Activated CD4-positive, alpha-beta T cell treated with anti-CD3 and anti-CD28 coated beads, Interleukin-2, amount 50 U/mL, for 16 hours (primary cell): ENCODE measurements around the gene AFAP1L2.

Experiments
- DNase-seq: peaks from one replicate; pipeline ENCODE4 v3.0.0-alpha.2; 2020

AFAP1L2 gene

DNA sequence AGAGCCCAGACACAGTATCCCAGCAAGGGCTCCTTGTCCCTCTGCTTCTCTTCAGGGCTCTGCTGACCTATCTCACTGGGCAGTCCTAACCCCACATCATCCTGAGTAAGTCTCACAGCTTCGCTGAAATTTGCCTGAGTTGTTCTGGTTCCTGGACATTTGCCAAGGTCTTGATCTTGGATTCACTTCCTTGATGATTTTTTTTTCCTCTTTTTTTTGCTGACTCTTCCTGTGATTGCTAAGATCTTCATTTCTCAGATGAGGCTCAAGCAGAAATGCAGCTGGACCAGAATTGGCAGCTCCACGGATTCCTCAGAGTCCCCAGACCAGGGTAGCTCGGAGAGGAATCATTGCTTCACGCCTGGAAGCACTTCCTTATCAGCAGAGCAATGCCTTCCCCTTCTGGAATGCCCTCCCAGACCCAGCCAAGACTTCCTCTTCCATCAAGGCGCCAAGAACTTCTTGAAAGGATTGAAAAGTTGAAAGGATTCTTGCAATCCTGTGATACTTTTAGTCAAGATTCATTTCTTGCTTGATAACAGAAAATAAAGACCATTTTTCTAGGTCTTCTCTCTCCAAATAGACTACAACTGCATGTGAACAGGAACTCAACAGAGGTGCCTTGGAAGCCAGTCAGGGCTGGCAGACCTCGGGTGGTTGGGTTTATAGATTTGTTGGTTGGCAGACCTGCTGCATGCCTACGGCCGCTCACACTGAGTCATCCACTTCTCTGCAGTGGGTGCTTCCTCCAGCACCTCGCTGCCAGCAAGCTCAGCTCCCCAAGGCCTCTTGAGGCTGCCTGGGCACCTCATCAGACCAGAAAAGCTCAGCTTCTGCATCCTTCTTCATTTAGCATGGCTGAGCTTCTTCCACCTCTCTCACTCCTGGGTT is 8.8 kb upstream of the AFAP1L2 start:
- no peak for DNase-seq

DNA sequence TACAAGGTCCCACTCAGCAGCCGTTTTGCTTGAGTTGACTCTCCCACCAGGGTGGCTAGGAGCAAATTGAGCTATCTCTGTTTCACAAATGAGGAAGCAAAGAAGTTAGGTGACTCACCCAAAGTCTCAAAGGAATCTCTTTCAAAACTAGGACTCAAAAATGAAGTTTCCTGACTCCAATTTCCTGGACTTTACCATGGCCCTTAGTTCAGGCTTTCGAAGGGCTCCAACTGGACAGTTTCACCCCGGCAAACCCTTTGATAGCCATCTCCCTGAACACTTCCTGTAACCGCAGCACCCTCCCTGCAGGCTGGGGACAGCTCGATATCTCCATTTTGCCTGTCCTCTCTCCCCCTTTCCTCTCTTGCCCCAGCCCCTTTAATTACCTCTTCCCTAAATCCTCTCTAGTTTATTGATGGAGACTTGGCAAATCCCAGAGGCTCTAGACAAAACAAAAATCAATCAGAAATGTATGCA is 4.7 kb upstream of the AFAP1L2 start:
- no peak for DNase-seq

DNA sequence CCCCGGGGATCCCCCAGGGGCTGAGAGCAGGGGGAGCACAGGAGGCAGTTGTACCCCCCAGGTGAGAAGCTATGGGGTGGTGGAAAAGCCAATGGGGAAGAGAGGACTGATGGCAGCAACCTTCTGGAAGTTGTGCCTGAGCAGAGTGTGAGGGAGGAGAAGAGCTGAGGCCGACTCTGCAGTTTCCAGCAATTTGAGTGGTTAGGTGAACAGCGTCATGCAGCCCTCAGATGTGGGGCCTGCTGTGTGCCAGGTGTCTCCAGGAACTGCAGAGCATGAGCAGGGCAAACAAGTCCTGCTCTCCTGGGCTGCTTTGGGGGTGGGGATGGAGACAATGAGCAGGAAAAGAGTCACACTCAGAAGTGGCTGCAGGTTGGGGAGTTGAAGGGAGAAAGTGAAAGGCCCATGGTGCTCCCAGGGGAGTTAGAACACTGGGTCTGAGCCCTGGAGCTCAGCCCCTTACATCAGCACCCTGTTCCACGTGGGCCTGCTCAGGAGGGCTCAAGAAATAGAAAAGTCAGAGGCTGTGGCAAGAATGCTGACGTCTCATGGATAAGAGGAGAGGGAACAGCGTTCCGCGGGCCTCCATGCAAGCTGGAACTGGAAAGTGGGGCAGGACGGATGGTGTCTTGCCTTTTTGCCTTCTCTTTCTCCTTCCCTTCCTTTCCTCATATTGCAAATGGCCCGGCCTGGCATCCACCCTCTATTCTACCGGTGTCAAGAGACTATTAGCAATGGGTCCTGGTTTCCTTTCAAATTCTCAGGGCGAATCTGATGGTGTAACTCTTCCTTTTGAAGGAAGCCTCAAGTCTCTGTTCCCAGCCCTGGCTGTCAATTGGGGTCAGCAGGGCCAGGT is 4.0 kb upstream of the AFAP1L2 start:
- DNase-seq = no peak

DNA sequence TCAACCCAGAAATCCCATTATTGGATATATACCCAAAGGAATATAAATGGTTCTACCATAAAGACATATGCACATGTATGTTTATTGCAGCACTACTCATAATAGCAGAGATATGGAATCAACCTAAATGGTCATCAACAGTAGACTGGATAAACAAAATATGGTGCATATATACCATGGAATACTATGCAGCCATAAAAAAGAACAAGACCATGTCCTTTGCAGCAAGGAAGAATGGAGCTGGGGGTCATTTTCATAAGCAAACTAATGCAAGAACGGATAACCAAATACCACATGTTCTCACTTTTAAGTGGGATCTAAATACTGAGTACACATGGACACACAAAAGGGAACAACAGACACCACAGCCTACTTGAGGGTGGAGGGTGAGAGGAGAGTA is 2.2 kb upstream of the AFAP1L2 start:
- DNase-seq = no peak

DNA sequence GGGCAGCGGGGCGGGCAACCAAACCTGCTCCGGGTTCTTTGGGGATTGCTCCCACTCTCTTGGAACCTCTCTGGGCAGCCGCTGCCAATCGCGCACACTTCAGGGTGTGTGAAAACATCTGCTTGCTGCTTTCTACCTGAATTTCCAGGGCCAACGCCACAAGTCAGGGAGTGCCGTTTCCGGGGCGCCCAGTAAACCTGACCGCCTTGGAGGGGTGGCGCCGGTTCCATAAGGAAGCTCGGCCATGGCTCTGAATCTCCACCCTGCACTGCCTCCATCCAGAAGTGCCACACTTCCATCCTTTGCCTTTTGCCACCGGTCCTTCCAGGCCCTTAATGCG is 679 bp upstream of the AFAP1L2 start:
- DNase-seq = no peak

DNA sequence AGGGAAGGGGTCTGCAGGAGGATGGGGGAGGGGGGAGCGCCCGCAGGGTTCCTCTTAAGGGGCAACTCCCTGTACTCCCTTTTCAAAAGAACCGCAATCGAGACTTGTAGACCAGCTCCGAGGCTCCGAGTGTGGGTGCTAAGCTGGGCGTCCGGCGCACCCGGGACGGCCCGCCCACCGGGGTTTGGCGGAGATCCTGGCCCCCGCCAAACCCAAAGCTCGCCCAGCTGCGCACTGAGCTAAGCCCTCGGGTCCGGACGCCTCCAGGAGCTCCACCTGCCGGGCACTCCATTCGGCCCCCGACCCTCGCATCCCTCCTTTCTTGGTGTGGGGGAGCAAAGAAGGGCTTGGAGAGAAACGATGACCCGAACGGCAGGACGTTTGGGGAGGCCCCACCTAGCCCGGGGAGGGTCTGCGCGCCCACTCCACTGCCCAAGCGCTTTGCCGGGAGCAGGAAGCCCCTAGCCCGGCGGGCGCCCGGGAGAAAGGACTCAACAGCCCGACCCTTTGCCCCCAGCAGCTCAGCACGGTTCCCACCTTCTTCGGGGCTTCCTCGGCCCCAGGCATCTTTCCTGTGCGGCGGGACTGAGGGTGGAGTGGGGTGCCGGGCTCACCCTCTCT is 651 bp downstream of the AFAP1L2 start:
- no peak for DNase-seq

DNA sequence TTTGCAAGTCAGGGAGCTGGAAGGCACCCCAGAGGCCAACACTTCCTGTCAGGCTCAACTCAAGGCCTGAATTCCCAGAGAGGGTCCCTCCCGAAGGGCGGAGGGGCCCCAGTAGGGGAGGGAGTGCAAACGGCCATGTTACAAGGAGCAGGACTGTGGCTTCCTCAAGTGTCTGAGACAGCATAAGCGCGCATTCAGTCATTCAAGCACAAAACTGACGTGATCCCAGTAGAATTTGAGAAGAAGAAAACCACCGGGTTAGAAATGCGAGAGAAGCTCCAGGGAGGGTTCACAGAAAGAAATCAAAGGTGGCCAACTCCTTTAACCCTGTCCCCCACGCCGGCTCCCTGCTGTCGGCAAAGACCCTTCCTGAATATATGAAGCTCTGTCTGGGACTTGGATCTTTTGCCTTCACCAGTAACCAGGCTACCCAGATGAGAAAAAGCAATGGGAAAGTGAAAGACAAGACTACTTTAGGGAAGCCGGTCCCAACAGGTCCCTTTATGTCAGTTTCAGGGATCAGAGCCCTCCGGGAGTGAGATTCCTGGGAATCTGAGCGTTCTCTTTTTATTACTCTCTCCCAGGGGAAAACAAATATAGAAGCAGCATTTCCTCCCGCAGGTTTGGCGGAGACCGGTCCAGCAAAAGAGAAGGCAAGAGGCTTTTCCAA is 1.3 kb downstream of the AFAP1L2 start:
- DNase-seq = no peak

DNA sequence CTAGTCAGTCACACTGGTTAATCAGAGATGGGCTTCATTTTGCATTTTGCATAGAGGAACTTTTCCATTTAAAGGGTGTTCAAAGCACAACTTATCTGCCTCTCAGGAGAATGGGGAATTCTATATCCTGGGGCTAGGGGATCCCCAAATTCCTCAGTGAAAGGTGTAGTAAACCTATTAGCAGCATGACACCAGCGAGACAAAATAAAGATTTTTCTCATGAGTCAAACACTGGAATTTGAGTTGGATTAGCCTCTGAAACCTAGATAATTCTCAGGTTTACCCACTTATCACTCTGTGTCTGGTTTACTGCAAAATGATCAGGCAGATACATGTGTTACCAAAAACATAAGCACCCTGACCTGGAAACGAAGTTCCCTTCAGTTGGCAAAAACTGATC is 2.1 kb downstream of the AFAP1L2 start:
- DNase-seq = no peak

DNA sequence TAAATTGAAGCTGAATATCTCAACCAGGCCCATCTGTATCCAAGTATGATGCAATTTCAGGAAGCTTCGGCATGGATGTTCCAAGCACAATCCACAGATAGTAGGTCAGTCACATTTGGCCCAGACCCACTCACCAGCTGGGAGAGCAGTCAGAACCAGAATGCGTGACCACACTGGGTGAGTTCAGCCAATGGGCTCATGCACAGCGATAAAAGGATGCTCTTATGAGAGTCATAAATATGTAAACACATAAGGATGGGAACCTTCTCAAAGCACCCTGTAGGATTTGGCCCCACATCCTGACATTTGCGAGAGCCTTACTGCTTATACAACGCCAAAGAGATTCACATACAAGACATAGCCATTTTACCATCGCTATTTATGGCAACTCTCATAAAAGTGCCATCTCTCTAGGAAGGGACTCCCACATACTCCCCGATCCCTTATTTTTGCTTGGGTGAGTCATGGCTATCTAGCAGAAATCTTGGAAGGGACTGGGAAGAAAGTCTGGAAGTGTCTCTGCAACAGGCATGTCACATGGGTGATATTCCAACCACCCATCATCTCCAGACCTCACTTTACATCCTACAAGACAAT is 3.0 kb downstream of the AFAP1L2 start:
- no peak for DNase-seq

DNA sequence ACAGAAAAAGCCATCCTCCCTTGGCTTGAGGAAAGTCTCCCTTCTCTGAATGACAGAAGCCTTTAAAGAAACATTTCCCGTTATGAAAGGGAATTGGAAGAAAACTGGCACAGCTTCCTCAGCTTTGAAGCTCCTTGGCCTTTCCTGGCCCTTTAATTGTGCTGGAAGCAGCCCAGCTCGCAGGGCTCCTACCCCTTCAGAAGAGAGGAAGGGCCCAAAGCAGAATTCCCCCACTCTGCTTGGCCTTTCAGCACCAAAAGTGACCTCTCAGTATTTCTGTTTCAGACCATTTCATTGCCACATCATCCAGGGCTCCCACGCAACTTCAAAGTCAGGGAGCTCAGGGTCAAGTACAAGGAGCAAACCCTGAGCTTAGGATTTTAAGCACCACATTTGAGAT is 4.2 kb downstream of the AFAP1L2 start:
- DNase-seq = no peak

DNA sequence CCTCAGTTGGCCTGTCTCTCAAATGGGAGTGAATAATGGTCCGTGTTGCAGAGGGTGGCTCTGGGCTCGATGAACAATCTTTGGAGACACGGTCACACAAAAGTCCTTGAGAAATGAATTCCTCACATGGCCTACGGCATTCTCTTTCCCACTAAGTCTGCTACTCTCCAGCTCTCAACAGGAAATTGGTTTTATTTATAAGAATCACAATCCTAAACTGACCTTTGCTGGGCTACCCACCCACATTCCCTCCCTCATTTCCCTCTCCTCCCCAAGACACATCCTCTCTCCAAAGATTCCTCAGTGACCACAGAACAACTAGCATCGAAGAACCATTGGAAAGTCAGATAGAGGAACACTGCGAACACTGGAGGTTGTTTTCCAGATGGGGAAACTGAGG is 4.7 kb downstream of the AFAP1L2 start:
- DNase-seq = no peak

DNA sequence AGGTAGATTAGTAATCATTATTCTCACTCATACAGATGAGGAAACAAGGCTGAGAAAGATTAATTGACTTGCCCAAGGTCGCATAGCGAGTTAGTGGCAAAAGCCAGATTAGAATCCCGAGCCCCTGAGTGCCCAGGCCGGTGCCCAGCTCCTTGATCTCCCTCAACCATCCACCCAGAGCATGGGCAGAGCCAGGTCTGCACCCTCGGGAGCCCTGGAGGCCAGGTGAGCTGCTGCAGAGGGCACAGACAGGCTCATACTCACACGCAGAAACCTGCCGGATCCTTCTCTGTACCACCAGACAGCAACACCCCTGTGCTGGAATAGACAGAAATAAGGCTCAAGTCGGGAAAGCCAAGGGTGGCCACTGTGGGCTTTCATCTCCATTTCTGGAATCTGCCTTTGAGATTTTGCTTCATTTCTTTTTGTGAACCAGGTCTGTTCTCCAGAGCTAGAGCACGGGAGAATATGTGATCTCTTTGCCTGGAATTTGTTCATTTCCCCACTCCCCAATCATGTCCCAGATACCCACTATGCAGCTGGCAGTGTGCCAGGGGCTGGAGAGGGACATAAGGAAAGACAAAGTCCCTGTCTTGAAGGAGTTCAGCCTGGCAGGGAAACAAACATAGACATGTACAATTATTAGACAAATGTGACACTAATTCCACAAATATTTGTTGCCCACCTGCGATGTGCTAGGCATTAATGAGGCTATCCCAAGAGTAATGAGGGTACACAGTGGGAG is 5.5 kb downstream of the AFAP1L2 start:
- DNase-seq = no peak

DNA sequence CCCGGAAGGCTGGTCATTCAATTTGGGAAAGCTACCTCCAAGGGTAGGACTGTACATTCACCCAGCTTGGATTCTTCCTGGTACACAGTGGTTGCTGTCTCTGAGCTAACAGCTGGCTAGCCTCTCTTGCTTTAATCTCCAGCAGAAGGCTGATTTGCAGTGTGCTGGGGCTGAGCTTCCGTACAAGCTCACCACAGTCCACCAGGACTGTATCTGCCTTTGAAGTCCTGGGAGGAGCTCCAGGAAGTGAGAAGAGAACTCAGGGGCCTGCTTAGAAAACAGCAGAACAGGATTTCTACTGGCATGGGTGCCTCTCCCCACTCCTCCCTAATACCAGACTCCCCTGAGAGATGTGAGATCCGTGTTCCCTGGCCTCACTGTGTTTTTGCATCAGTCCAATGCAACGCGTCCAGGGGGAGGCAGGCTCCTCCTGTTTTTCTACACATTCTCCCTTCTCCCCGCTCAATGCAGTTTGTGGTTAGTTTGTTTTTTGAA is 6.6 kb downstream of the AFAP1L2 start:
- DNase-seq = no peak

DNA sequence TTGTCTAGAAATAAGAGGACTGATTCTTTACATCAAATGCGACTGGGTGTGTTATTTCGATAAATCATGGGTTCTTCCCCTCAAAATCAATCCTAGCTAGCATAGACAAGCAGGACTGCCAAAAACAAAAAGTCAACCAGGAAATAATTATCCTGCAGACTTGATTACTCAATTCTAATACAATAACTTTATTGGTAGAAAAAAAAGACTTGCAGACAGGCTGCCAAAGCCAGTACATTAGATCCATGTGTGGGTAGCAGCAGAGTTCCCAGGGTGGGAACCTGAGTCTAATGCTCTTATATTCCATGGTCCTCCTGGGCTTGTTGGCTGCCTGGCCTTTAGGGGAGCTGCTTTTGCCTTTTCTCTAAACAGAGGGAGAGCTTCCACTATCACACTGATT is 7.8 kb downstream of the AFAP1L2 start:
- no peak for DNase-seq

DNA sequence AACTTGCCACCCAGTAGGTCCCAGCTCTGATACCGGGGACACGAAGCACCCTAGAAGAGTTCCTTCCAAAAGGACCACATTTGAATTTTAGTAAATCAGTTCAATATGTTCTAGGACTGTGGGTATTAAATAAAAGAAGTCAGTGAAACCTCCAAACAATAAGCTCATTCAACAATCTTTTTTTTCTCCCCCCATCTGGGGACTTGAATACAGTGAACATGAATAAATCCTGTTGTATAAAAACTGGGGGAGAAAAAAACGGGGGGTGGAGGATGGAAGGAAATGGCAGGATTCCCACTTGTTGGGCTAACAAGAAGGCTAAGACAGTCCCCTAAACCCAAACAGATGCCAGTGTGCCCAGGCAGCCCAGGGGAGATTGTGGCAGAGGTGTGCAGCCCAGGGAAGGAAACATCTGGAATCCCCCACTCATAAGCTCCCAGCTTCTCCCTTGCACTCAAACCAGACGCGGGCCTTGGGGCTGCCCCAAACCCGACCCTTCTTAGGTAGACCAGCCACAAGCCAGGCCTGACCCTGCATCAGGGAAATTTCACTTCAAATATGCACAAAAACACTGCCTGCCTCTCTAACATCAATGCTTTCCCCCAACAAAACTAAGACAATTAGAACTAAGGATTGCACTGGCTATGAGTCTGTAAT is 8.8 kb downstream of the AFAP1L2 start:
- no peak for DNase-seq

DNA sequence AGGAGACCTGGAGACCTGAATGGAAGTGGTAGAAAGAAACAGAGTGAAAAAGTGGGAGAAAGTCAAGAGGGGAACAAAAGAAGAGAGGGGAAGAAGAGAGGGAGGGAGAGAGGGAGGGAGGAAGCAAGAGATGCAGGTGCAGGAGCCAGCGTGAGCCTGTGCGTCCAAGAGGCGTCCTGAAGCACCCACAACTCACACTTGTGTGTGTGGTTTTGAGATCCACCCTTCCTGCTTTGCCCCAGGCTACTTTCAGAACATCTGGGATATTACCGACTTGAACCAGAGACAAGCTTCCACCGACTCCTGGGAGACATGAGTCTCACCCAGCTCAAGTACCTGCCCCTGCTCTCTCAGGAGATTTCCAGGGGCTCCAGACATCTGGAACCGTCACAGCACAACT is 9.8 kb downstream of the AFAP1L2 start:
- no peak for DNase-seq

DNA sequence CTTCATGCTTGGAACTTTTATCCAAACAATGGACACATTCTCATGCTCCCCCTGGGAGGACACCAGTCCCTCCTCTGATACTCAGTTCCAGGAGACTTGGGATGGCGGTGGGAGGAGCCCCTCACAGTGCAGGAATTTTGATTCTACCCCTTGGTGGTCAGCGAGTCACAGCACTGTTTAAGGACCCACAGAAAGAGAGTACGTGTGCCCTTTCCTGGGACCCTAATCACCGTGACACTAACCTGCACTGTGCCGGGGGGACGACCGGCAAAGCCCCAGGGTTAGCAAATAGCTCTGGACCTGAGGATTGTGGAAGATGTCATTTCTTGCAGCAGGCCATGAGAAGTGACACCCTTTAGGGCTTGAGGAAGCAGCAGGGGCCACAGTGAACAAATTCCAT is 10.4 kb downstream of the AFAP1L2 start:
- DNase-seq = no peak

DNA sequence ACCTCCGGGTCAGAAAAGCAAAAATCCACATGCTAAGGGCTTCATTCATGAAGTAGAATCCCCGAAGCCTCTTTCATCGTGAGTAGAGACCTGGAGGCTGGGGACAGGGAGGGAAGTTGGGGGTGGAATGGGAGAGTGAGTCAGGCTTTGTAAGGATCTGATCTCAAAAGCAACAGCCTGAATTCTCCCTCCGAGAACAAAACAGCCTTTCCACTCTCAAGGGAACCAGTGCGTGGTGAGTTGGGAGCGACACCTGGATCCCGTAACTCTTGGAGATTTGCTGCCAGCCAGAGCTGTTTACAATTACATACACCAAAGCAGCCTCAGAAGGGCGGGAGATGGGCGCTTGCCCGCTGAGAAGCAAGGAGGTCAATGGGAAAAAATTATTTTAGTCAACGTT is 10.8 kb downstream of the AFAP1L2 start:
- DNase-seq = no peak

DNA sequence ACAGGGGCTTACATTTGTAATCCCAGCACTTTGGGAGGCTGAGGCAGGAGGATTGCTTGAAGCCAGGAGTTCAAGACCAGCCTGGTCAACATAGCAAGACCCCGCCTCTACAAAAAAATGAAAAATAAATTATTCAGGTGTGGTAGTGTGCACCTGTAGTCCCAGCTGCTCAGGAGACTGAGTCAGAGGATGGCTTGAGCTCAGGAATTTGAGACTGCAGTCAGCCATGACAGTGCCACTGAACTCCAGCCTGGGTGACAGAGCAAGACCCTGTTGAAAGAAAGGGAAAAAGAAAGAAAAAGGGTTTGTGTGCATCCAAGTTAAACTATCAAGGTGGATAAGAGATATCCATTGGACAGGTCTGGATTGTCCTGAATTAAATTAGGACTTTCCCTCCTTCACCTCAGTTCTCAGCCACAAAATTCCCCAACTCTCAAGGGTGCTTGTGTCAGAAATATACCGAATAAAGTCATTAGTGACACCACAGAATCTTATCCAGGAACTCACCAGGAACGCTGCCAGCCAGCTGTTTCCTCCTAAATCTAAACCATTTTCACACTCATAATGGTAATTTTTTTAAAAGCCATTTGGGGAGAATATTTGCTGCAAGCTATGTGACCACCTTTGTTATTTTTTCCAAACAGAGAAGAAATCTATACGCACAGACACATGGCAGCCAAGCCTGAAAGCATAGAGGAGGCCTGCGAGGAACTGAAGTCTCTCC is 12.0 kb downstream of the AFAP1L2 start:
- DNase-seq = no peak

DNA sequence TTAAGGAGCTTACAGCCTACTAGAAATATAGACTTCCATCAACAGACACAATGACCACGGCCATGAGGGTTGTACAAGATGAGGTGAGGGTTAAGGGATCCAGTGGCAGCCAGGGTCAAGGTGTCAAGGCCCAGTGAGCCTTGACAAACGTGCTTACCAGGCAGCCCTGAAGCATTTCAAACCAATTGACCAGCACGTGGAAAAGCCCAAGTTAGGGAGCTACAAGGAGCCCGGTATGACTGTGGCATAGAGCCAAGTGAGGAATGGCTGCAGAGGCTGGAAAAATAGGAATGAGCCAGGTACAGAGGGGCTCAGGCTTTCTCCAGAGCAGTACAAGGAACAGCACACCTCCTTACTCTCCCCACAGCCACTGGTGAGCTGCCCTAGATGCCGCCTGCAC is 12.7 kb downstream of the AFAP1L2 start:
- no peak for DNase-seq

DNA sequence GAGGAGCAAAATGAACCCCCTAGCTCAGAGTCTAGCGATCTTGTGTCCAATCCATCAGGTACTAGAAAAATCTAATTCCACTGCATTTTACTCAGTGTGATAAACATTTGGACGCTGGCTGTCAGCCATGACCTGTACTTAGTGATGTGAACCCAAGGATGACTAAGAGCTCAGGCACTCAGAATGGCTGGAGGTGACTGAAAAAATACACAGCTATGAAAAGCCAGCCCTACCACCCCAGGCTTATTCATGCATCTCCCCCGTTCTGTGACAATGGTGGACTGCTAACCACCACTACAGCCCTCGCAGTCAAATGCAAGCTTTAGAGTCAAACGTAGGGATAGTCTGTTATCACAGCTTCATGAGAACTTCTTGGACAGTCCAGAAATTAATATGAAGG is 14.9 kb downstream of the AFAP1L2 start:
- no peak for DNase-seq
